HAP-1 (cell line): ENCODE results near the gene PHF12.
A peak's percentile ranks its signal among the peaks of the same experiment; 100 is the strongest.
"Not testable (repeated sequence)": the region's sequence is repeated elsewhere in the genome, so short reads cannot be mapped to it uniquely, and the experiment has no call there.

Source experiments
- DNase-seq, 2 experiments: peaks; one replicate each; pipeline ENCODE4 v3.0.0-alpha.2; 2016 to 2020; ENCODE audit warnings: low spot score in 2 of 2
- H3K27me3 ChIP-seq: fragments of 250-450 bp; sonication (Bioruptor Pico); 2 replicates; pipeline ENCODE4 v1.5.1; 2020; ENCODE audit warnings: low read depth, mild to moderate bottlenecking, moderate library complexity
- H3K36me3 ChIP-seq: fragments of 250-450 bp; sonication (Bioruptor Pico); replicated peaks from 2 replicates; pipeline ENCODE4 v1.5.1; 2020; ENCODE audit warnings: mild to moderate bottlenecking
- H3K4me1 ChIP-seq: fragments of 250-450 bp; sonication (Bioruptor Pico); 2 replicates; pipeline ENCODE4 v1.5.1; 2020; ENCODE audit warnings: mild to moderate bottlenecking
- H3K4me3 ChIP-seq: fragments of 250-450 bp; sonication (Bioruptor Pico); 2 replicates; pipeline ENCODE4 v1.5.1; 2020; ENCODE audit warnings: mild to moderate bottlenecking, moderate library complexity
- H3K9me3 ChIP-seq: fragments of 250-450 bp; sonication (Bioruptor Pico); 2 replicates; pipeline ENCODE4 v1.5.1; 2020; ENCODE audit warnings: mild to moderate bottlenecking, moderate library complexity
- in situ Hi-C: fragments of 300-500 bp; cut with MboI; formaldehyde crosslinking; loops from 3 replicates; pipeline ENCODE4 v1.14.3; 2020; ENCODE audit warnings: low sequenced_read_pairs, inconsistent platforms, mixed read lengths

The PHF12 gene

GRCh38 chr17:28895794-28896447, 55.4 kb downstream of the PHF12 start:
- H3K36me3 ChIP-seq, result peaks cover 33% of the 10 kb centered on the region
- DNase-seq, result no peak
- in situ Hi-C loops, result loop anchor here (5.0 kb wide), 1 partner anchor 51 kb away; no protein-coding TSS in a partner anchor
- H3K4me3 ChIP-seq, result peak overlapping the region; percentile 95
- H3K27me3 ChIP-seq, result no peaks in the 10 kb centered on the region
- peaks cover 13% of the 10 kb centered on the region for H3K4me1 ChIP-seq
- no peaks in the 10 kb centered on the region for H3K9me3 ChIP-seq

GRCh38 chr17:28893248-28894183, 57.8 kb downstream of the PHF12 start:
- H3K9me3 ChIP-seq, H3K4me3 ChIP-seq, H3K27me3 ChIP-seq, DNase-seq, in situ Hi-C loops: not testable (repeated sequence)
- Histone ChIP-seq H3K4me1 (peaks cover 13% of the 10 kb centered on the region), H3K36me3 (peaks cover 19% of the 10 kb centered on the region)

GRCh38 chr17:28892024-28892423, 59.3 kb downstream of the PHF12 start:
- H3K9me3 ChIP-seq, result no peaks in the 10 kb centered on the region
- peaks cover 15% of the 10 kb centered on the region for H3K36me3 ChIP-seq
- H3K27me3 ChIP-seq, result no peaks in the 10 kb centered on the region
- no peak overlapping the region for H3K4me3 ChIP-seq
- in situ Hi-C loops, result no loop called here
- no peak for DNase-seq
- peaks cover 8% of the 10 kb centered on the region for H3K4me1 ChIP-seq

GRCh38 chr17:28891201-28891600, 60.1 kb downstream of the PHF12 start:
- peaks cover 13% of the 10 kb centered on the region for H3K36me3 ChIP-seq
- no peak for DNase-seq
- no peak overlapping the region for H3K4me3 ChIP-seq
- H3K27me3 ChIP-seq, result no peaks in the 10 kb centered on the region
- in situ Hi-C loops, result no loop called here
- H3K4me1 ChIP-seq, result peaks cover 6% of the 10 kb centered on the region
- H3K9me3 ChIP-seq, result no peaks in the 10 kb centered on the region

GRCh38 chr17:28889996-28890395, 61.3 kb downstream of the PHF12 start:
- H3K9me3 ChIP-seq, result no peaks in the 10 kb centered on the region
- H3K27me3 ChIP-seq, result no peaks in the 10 kb centered on the region
- H3K4me3 ChIP-seq, result no peak overlapping the region
- H3K4me1 ChIP-seq, result no peaks in the 10 kb centered on the region
- in situ Hi-C loops, result loop anchor here (10.0 kb wide), 1 partner anchor 135 kb away; no protein-coding TSS in a partner anchor
- peaks cover 16% of the 10 kb centered on the region; the same call in 1 of the 2 replicates for H3K36me3 ChIP-seq
- no peak for DNase-seq

- H3K27me3 ChIP-seq, result no peaks in the 10 kb centered on the region
- no peaks in the 10 kb centered on the region for H3K9me3 ChIP-seq
- no peaks in the 10 kb centered on the region for H3K4me1 ChIP-seq
- in situ Hi-C loops, result loop anchor here (10.0 kb wide), 1 partner anchor 134 kb away; no protein-coding TSS in a partner anchor
- no peak for DNase-seq
- H3K36me3 ChIP-seq, result peaks cover 27% of the 10 kb centered on the region
- H3K4me3 ChIP-seq, result no peak overlapping the region
Observed at GRCh38 chr17:28888832-28889231, 62.5 kb downstream of the PHF12 start.

GRCh38 chr17:28887871-28888471, 63.3 kb downstream of the PHF12 start:
- DNase-seq, result no peak
- no peaks in the 10 kb centered on the region for H3K4me1 ChIP-seq
- H3K36me3 ChIP-seq, result peaks cover 32% of the 10 kb centered on the region
- H3K9me3 ChIP-seq, result no peaks in the 10 kb centered on the region
- no peaks in the 10 kb centered on the region for H3K27me3 ChIP-seq
- in situ Hi-C loops, result loop anchor here (10.0 kb wide), 1 partner anchor 133 kb away; no protein-coding TSS in a partner anchor
- H3K4me3 ChIP-seq, result no peak overlapping the region

- H3K9me3 ChIP-seq, result no peaks in the 10 kb centered on the region
- no peak for DNase-seq
- in situ Hi-C loops, result loop anchor here (10.0 kb wide), 1 partner anchor 131 kb away; no protein-coding TSS in a partner anchor
- H3K36me3 ChIP-seq, result peaks cover 41% of the 10 kb centered on the region
- no peaks in the 10 kb centered on the region for H3K27me3 ChIP-seq
- H3K4me3 ChIP-seq, result no peak overlapping the region
- no peaks in the 10 kb centered on the region for H3K4me1 ChIP-seq
Observed at GRCh38 chr17:28885951-28886350, 65.4 kb downstream of the PHF12 start.

GRCh38 chr17:28885363-28885762, 66.0 kb downstream of the PHF12 start:
- H3K4me1 ChIP-seq, result no peaks in the 10 kb centered on the region

GRCh38 chr17:28883967-28884702, 67.2 kb downstream of the PHF12 start:
- H3K9me3 ChIP-seq, result no peaks in the 10 kb centered on the region
- no peaks in the 10 kb centered on the region for H3K27me3 ChIP-seq
- H3K36me3 ChIP-seq, result peaks cover 58% of the 10 kb centered on the region
- H3K4me3 ChIP-seq, result no peak overlapping the region
- in situ Hi-C loops, result loop anchor here (10.0 kb wide), 1 partner anchor 129 kb away; no protein-coding TSS in a partner anchor
- no peak for DNase-seq
- no peaks in the 10 kb centered on the region for H3K4me1 ChIP-seq

More at GRCh38 chr17:28885363-28885762, 66.0 kb downstream of the PHF12 start:
- Histone ChIP-seq H3K36me3 (peaks cover 46% of the 10 kb centered on the region), H3K4me3 (no peak overlapping the region), H3K27me3 (no peaks in the 10 kb centered on the region), H3K9me3 (no peaks in the 10 kb centered on the region)
- in situ Hi-C loops, result loop anchor here (10.0 kb wide), 1 partner anchor 131 kb away; no protein-coding TSS in a partner anchor
- no peak for DNase-seq

GRCh38 chr17:28882154-28882895, 69.0 kb downstream of the PHF12 start:
- H3K4me1 ChIP-seq, result no peaks in the 10 kb centered on the region
- no peaks in the 10 kb centered on the region for H3K9me3 ChIP-seq
- H3K36me3 ChIP-seq, result peaks cover 64% of the 10 kb centered on the region
- no peak overlapping the region for H3K4me3 ChIP-seq
- in situ Hi-C loops, result loop anchor here (10.0 kb wide), 1 partner anchor 128 kb away; no protein-coding TSS in a partner anchor
- no peaks in the 10 kb centered on the region for H3K27me3 ChIP-seq
- no peak for DNase-seq

GRCh38 chr17:28881533-28882056, 69.7 kb downstream of the PHF12 start:
- in situ Hi-C loops, result loop anchor here (10.0 kb wide), 1 partner anchor 127 kb away; no protein-coding TSS in a partner anchor
- Histone ChIP-seq H3K36me3 (peaks cover 64% of the 10 kb centered on the region), H3K4me1 (no peaks in the 10 kb centered on the region), H3K4me3 (no peak overlapping the region), H3K27me3 (no peaks in the 10 kb centered on the region), H3K9me3 (no peaks in the 10 kb centered on the region)
- no peak for DNase-seq
